ENCODE measurements around the gene NIPA2. TPM values are rescaled to one million over a fixed set of nuclear protein-coding genes. Genes with fewer than 3 reads are reported as not detected.

NIPA2 gene
- total RNA-seq, 3 donors from 2014 or later = 111 to 112 (median 111) TPM

DNA sequence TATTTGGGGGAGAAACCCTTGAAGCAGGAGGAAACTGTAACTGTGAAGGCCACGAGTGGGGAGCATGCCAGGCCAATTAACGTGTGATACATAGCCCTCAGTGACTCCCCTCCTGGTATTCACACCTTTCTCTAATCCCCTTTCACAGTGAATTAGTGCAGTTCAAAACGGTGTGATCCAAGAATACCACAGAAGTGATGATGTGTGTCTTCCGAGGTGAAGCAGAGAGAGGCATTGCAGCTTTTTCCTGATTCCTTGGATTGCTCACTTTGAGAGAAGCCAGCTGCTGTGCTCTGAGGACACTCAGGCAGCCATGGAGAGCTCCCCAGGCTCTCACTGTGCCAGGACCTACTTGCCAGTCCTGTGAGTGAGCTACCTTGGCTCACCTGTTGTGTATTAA lies 17.3 kb downstream of the NIPA2 start:
- peaks cover 33% of the 10 kb centered on the region for H3K36me3 Mint-ChIP-seq (ENCODE audit: insufficient read depth)
- DNase-seq = no peak
- H3K4me1 Mint-ChIP-seq (ENCODE audit: low read depth) = peaks cover 8% of the 10 kb centered on the region
- no peaks in the 10 kb centered on the region for H3K9me3 Mint-ChIP-seq
- no peaks in the 10 kb centered on the region for H3K27me3 Mint-ChIP-seq (ENCODE audit: low read depth)
- no peak for ATAC-seq
- no peak overlapping the region for H3K4me3 Mint-ChIP-seq

DNA sequence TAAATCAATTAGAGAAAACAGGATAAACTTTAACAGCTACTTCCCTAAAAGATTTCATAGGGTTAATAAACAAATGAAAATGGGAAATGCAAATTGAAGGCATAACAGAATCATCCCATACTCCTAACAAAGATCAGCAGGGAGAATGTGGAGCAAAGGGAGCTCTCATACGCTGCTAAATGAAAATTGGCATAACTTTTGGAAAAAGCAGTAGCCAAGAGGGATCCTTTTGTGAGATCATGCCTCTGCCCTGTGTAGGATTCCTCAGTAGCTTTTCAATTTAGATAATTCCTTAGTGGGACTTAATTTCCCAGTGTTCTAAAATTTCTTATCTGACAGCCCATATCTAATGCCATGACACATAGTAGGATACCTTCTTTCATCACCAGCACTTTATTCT lies 18.2 kb downstream of the NIPA2 start:
- no peak for DNase-seq
- Mint-ChIP-seq H3K9me3 (no peaks in the 10 kb centered on the region), H3K36me3 (ENCODE audit: insufficient read depth) (peaks cover 33% of the 10 kb centered on the region), H3K4me3 (no peak overlapping the region), H3K4me1 (ENCODE audit: low read depth) (peaks cover 3% of the 10 kb centered on the region), H3K27me3 (ENCODE audit: low read depth) (no peaks in the 10 kb centered on the region)
- no peak for ATAC-seq

DNA sequence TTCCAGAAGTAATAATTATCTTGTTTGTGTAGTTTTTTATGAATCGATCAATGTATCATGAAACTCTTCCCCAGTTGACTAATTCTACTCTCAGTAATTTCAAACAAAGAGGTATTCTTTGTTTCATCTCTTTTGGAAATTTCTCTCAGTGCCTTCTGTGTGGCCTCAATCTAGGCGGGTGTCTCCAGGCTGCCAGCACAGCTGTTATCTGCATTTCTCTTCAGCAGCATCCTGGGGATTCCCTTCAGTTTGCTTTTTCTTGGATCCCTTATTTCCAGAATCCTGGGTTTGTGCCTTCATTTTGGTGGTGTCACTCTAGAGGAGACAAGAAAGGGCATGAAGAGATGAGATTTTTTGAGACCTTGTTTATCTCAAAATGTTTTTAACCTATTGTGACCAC lies 22.7 kb downstream of the NIPA2 start:
- H3K4me3 Mint-ChIP-seq = no peak overlapping the region
- peaks cover 40% of the 10 kb centered on the region for H3K36me3 Mint-ChIP-seq (ENCODE audit: insufficient read depth)
- no peak for ATAC-seq
- no peak for DNase-seq
- no peaks in the 10 kb centered on the region for H3K27me3 Mint-ChIP-seq (ENCODE audit: low read depth)
- H3K9me3 Mint-ChIP-seq = no peaks in the 10 kb centered on the region
- H3K4me1 Mint-ChIP-seq (ENCODE audit: low read depth) = peaks cover 4% of the 10 kb centered on the region

DNA sequence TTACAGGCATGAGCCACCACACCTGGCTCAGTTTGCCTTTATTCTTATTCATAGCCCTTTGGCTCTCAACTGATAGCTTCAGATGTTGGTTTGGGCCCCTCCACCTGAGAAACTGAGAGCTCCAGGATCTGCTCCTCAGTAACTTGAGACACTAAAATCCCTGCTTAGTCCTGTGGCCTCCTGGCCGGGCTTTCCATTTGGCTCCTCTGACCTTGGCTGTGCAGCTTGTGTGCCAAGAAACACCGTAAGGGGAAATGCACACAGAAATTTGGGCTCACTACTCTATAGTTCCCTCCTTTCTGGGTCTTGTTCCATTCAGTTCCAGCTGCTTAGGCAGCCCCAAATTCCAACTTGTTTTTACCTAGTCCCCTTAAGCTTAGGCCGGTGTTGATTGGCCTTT lies 24.9 kb downstream of the NIPA2 start:
- DNase-seq (no peak), ATAC-seq (no peak)
- no peak overlapping the region for H3K4me3 Mint-ChIP-seq
- no peaks in the 10 kb centered on the region for H3K9me3 Mint-ChIP-seq
- H3K27me3 Mint-ChIP-seq (ENCODE audit: low read depth) = no peaks in the 10 kb centered on the region
- peaks cover 45% of the 10 kb centered on the region for H3K36me3 Mint-ChIP-seq (ENCODE audit: insufficient read depth)
- H3K4me1 Mint-ChIP-seq (ENCODE audit: low read depth) = peaks cover 4% of the 10 kb centered on the region

DNA sequence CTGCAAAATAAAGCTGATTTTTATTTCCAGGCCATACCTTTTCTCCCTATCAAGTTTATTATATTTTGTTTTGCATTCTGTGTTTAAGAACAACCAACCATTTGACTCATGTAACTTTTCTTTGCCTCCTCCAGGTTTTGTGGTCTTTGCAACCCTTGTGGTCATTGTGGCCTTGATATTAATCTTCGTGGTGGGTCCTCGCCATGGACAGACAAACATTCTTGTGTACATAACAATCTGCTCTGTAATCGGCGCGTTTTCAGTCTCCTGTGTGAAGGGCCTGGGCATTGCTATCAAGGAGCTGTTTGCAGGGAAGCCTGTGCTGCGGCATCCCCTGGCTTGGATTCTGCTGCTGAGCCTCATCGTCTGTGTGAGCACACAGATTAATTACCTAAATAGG lies 27.6 kb downstream of the NIPA2 start:
- H3K27me3 Mint-ChIP-seq (ENCODE audit: low read depth) = no peaks in the 10 kb centered on the region
- ATAC-seq = no peak
- H3K4me3 Mint-ChIP-seq = no peak overlapping the region
- peaks cover 47% of the 10 kb centered on the region for H3K36me3 Mint-ChIP-seq (ENCODE audit: insufficient read depth)
- no peak for DNase-seq
- H3K9me3 Mint-ChIP-seq = no peaks in the 10 kb centered on the region
- peaks cover 4% of the 10 kb centered on the region for H3K4me1 Mint-ChIP-seq (ENCODE audit: low read depth)

DNA sequence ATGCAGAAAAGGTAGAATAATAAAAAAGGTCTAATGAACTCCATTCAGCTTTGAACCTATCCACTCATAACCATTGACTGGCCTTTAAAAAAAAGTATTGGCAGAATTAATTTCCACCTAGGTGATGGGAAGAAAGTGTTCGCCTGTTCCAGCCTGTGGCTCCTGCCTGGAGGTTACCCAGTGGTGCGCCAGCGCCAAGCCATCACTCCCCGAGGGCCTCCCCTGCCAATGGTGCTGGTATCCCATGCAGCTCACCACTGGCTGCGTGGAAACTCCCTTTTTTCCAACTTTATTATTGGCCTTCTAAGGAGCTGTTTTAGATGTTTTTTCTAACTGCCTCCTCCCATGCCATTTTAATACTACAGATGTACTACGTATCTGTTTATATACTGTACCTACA lies 29.4 kb downstream of the NIPA2 start:
- peaks cover 40% of the 10 kb centered on the region for H3K36me3 Mint-ChIP-seq (ENCODE audit: insufficient read depth)
- no peaks in the 10 kb centered on the region for H3K9me3 Mint-ChIP-seq
- ATAC-seq (no peak), DNase-seq (no peak)
- no peaks in the 10 kb centered on the region for H3K27me3 Mint-ChIP-seq (ENCODE audit: low read depth)
- H3K4me1 Mint-ChIP-seq (ENCODE audit: low read depth) = no peaks in the 10 kb centered on the region
- no peak overlapping the region for H3K4me3 Mint-ChIP-seq

DNA sequence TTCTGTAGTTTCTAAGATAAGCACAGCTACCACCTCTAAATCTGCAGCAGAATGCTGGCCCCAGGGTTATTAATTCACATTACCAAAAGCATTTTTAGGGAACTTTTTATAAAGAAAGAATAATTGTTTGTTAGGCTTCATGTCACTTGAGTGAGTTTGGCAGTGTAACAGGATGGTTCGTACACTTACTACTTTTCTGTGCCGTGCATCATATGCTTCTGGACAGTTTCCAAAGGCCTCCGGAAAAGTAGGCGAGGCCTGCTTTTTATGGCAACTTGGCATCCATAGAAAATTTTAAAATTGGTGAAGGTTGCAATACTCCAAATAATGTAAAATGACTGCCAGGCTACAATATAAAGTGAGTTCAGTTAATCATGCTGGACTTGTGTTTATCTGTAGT lies 30.0 kb downstream of the NIPA2 start:
- no peak for DNase-seq
- no peak for ATAC-seq
- Mint-ChIP-seq H3K27me3 (ENCODE audit: low read depth) (no peaks in the 10 kb centered on the region), H3K36me3 (ENCODE audit: insufficient read depth) (peaks cover 39% of the 10 kb centered on the region), H3K4me1 (ENCODE audit: low read depth) (no peaks in the 10 kb centered on the region), H3K4me3 (no peak overlapping the region), H3K9me3 (no peaks in the 10 kb centered on the region)

DNA sequence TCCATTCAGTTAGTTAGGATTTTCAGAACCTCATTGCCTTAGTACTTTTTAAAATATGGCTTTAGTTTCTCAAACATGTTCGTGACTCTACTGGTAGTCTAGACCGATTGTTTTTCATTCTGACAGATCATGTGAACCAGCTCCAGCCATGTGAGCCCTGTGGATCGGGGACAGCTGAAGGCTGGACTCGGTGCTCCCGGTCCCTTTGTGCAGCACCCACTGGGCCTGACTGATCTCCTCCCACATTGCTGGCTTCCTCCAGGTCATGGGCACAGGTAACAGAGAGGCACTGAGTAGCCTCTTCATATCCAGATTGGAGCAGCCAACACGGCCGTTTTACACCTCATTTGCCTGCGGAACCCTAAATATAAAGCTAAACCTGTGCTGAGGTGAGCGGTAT lies 30.5 kb downstream of the NIPA2 start:
- no peak overlapping the region for H3K4me3 Mint-ChIP-seq
- H3K9me3 Mint-ChIP-seq = no peaks in the 10 kb centered on the region
- ATAC-seq = no peak
- no peaks in the 10 kb centered on the region for H3K27me3 Mint-ChIP-seq (ENCODE audit: low read depth)
- H3K4me1 Mint-ChIP-seq (ENCODE audit: low read depth) = no peaks in the 10 kb centered on the region
- peaks cover 35% of the 10 kb centered on the region for H3K36me3 Mint-ChIP-seq (ENCODE audit: insufficient read depth)
- DNase-seq = no peak

DNA sequence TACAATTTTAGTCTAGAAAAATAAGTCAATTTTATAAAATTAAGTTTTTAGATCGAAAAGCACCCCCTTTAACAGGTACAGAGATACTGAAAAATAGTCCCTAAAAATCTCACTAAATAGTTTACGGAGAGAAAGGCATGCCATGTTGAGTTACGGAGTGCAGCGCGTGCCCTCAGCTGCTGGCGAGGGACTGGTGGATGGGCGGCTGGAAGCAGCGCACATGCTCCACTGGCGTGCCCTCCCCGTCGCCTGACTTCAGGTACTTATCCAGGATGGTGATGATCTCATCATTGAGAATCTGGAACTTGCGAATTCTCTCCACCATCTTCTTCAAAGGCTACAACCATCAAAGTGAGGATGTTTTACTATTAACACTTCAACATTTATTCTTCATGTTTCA lies 31.4 kb downstream of the NIPA2 start:
- no peaks in the 10 kb centered on the region for H3K9me3 Mint-ChIP-seq
- DNase-seq (no peak), ATAC-seq (no peak)
- H3K4me3 Mint-ChIP-seq = no peak overlapping the region
- H3K36me3 Mint-ChIP-seq (ENCODE audit: insufficient read depth) = peaks cover 31% of the 10 kb centered on the region
- no peaks in the 10 kb centered on the region for H3K4me1 Mint-ChIP-seq (ENCODE audit: low read depth)
- H3K27me3 Mint-ChIP-seq (ENCODE audit: low read depth) = no peaks in the 10 kb centered on the region

DNA sequence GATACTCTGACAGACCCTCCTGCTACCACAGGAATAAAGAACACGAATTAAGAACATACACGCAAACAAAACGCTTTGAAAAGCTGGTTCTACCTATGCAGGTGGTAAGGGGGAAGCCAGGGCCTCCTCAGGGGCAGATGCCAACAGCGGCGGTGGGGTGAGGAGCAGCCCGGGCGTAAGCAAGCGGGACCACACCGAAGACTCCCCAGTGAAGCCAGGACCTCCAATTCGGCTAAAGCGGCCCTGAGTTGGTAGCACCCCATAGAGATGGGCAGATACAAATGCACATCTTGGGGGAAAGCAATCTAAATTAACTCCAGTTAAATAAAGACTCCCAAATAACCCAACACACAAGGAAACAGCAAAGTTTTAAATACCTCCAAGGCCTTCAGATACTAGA lies 32.4 kb downstream of the NIPA2 start:
- no peaks in the 10 kb centered on the region for H3K27me3 Mint-ChIP-seq (ENCODE audit: low read depth)
- DNase-seq (no peak), ATAC-seq (no peak)
- no peaks in the 10 kb centered on the region for H3K4me1 Mint-ChIP-seq (ENCODE audit: low read depth)
- no peaks in the 10 kb centered on the region for H3K9me3 Mint-ChIP-seq
- peaks cover 31% of the 10 kb centered on the region for H3K36me3 Mint-ChIP-seq (ENCODE audit: insufficient read depth)
- H3K4me3 Mint-ChIP-seq = no peak overlapping the region

DNA sequence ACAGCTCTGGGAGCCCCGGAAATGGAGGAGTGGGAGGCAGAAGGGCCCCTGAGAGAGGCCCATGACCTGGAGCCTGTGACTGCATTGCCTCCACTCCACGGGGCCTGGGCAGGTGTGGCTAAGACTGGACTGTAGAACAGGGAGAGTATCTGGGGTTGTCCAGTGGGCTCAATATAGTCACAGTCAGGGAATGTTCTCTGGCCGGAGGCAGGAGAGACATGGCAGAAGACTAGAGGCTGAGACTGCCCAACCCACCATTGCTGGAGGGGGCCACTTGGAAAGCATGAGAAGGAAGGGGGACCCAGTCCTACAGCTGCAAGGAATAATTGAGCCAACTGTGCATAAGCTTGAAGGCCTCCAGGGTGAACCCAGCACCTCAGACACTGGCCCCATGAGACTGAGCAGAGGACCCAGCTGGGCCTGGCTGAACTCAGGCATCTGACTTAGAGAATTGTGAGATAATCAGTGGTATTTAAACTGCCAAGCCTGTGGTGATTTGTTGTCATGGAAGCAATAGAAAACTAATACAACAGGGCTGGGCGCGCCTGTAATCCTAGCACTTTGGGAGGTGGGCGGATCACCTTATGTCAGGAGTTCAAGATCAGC lies 33.1 kb downstream of the NIPA2 start:
- no peaks in the 10 kb centered on the region for H3K4me1 Mint-ChIP-seq (ENCODE audit: low read depth)
- ATAC-seq = no peak
- H3K27me3 Mint-ChIP-seq (ENCODE audit: low read depth) = no peaks in the 10 kb centered on the region
- H3K9me3 Mint-ChIP-seq = no peaks in the 10 kb centered on the region
- no peak overlapping the region for H3K4me3 Mint-ChIP-seq
- H3K36me3 Mint-ChIP-seq (ENCODE audit: insufficient read depth) = peaks cover 26% of the 10 kb centered on the region
- DNase-seq = no peak

DNA sequence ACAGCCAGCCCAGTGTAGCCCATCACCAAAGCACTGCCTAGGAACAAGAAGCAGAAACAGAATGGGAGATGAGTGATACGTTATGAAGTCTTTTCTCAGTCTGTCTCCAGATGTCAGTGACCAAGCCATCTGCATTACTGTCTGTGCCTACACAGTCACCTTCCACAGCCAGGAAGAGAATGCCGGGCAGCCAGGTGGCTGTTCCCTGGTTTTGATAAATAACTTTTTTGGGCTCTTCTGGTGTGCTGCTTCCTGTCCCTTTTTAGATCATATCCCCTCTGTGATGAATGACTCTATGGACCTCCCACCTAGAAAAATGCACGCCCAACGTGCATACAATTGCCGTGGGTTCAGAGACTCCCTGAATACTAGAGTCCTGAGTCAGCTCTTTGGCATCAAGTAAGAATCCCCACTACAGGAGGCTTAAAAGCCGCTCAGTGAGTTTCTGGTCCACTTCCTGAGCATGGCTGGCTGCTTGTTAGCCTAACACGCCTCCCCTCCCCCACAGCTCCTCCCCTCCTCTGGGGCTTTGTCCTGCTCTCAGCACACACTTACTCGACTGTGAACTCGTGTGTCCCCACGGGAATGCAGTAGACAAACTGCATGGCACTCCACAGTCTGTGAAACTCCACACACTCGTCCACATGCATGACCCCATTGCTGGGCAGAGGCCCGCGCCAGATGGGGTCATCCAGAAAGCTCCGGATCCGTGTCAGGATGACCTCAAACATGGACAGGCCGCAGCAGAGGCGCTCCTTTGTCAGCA lies 34.7 kb downstream of the NIPA2 start:
- H3K4me1 Mint-ChIP-seq (ENCODE audit: low read depth) = no peaks in the 10 kb centered on the region
- no peak overlapping the region for H3K4me3 Mint-ChIP-seq
- no peaks in the 10 kb centered on the region for H3K9me3 Mint-ChIP-seq
- no peaks in the 10 kb centered on the region for H3K27me3 Mint-ChIP-seq (ENCODE audit: low read depth)
- no peak for ATAC-seq
- peaks cover 20% of the 10 kb centered on the region for H3K36me3 Mint-ChIP-seq (ENCODE audit: insufficient read depth)
- no peak for DNase-seq

DNA sequence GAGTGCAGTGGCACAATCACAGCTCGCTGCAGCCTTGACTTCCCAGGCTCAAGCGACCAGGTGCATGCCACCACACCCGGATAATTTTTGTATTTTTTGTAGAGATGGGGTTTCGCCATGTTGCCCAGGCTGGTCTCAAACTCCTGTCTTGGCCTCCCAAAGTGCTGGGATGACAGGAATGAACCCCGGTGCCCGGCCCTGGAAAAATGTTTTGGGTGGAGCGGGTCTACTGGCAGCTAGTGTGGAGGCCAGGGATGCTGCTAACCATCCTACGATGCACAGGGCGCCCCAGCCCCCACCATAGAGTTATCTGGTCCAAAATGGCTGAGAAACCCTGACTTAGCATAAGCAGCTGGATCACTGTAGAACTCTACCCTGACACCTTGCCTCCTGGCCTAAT lies 35.4 kb downstream of the NIPA2 start:
- Mint-ChIP-seq H3K4me1 (ENCODE audit: low read depth) (no peaks in the 10 kb centered on the region), H3K36me3 (ENCODE audit: insufficient read depth) (peaks cover 16% of the 10 kb centered on the region), H3K9me3 (no peaks in the 10 kb centered on the region), H3K4me3 (no peak overlapping the region), H3K27me3 (ENCODE audit: low read depth) (no peaks in the 10 kb centered on the region)
- ATAC-seq (no peak), DNase-seq (no peak)

DNA sequence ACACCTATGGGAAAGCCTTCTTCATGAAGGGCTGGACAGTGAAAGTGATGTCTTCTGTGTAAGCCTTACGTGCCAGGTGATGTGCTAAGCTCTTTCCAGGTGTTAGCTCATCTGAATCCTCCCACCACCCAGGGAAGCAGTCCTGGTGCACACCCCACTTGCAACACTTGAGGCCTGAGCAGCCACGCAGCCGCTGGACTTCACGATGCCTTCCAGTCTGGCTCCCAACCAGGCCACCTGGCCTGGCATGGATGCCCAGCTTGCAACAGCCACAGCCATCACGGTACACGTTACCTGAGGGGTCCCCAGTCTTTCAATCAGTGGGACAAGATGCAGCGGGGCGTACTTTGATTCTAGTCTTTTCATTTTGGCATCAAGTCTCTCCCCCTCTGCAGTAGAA lies 35.8 kb downstream of the NIPA2 start:
- DNase-seq (no peak), ATAC-seq (no peak)
- Mint-ChIP-seq H3K4me3 (no peak overlapping the region), H3K36me3 (ENCODE audit: insufficient read depth) (peaks cover 12% of the 10 kb centered on the region), H3K27me3 (ENCODE audit: low read depth) (no peaks in the 10 kb centered on the region), H3K4me1 (ENCODE audit: low read depth) (no peaks in the 10 kb centered on the region), H3K9me3 (no peaks in the 10 kb centered on the region)

DNA sequence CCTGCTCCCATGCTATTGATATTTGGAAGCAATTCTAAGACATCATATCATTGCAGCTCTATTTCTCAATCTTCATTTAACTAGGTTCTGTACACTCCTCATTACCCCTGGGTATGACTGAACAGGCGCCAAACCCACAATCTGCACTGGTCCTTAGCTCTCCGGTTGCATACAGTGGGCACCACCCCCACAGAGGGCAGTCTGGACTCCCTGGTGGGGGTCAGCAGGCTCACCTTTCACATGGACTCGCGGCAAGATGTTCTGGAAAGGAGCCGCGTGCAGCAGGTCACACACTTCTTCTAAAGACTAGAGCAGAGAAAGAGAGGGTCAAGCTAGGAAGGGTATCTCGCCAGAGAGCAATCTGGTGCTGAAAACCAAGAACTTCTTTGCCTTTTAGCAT lies 36.5 kb downstream of the NIPA2 start:
- Mint-ChIP-seq H3K4me1 (ENCODE audit: low read depth) (no peaks in the 10 kb centered on the region), H3K27me3 (ENCODE audit: low read depth) (no peaks in the 10 kb centered on the region), H3K9me3 (no peaks in the 10 kb centered on the region), H3K36me3 (ENCODE audit: insufficient read depth) (peaks cover 8% of the 10 kb centered on the region), H3K4me3 (no peak overlapping the region)
- DNase-seq (no peak), ATAC-seq (no peak)
